BLaER1 (cell line): ENCODE measurements around the gene ELAC2.

Experiments used
- H3K27ac ChIP-seq: shearing (Covaris generic); formaldehyde crosslinking; 2 replicates; pipeline ENCODE4 v1.8.1; 2022
- H3K27me3 ChIP-seq: shearing (Covaris generic); formaldehyde crosslinking; 2 replicates; pipeline ENCODE4 v1.8.1; 2022
- H3K36me3 ChIP-seq: shearing (Covaris generic); formaldehyde crosslinking; 2 replicates; pipeline ENCODE4 v1.8.1; 2022
- H3K4me1 ChIP-seq: shearing (Covaris generic); formaldehyde crosslinking; 2 replicates; pipeline ENCODE4 v1.8.1; 2022
- H3K4me2 ChIP-seq: shearing (Covaris generic); formaldehyde crosslinking; 2 replicates; pipeline ENCODE4 v1.8.1; 2022
- H3K4me3 ChIP-seq: shearing (Covaris generic); formaldehyde crosslinking; 2 replicates; pipeline ENCODE4 v1.8.1; 2022
- H3K9ac ChIP-seq: shearing (Covaris generic); formaldehyde crosslinking; 2 replicates; pipeline ENCODE4 v1.8.1; 2022
- H3K9me3 ChIP-seq: shearing (Covaris generic); formaldehyde crosslinking; 2 replicates; pipeline ENCODE4 v1.8.1; 2022
- H4K20me1 ChIP-seq: shearing (Covaris generic); formaldehyde crosslinking; 2 replicates; pipeline ENCODE4 v1.8.1; 2022
- Cebpa-rat ChIP-seq: shearing (Covaris generic); IDR thresholded peaks from 2 replicates; pipeline ENCODE4 v1.8.1; 2022

ELAC2 gene

GRCh38 chr17:13002761-13003453 lies 14.9 kb downstream of the ELAC2 start:
- no peaks in the 10 kb centered on the region for H3K27me3 ChIP-seq
- no peak for TF ChIP-seq Cebpa-rat

GRCh38 chr17:13001991-13002615 lies 15.7 kb downstream of the ELAC2 start:
- H3K27me3 ChIP-seq = no peaks in the 10 kb centered on the region
- no peaks in the 10 kb centered on the region for H3K9me3 ChIP-seq
- no peak overlapping the region for H3K9ac ChIP-seq
- no peak overlapping the region for H3K4me3 ChIP-seq
- H3K4me1 ChIP-seq = no peaks in the 10 kb centered on the region
- peak overlapping the region; percentile 1; the same call in 1 of the 2 replicates for H3K27ac ChIP-seq
- peaks cover 98% of the 10 kb centered on the region for H3K36me3 ChIP-seq
- no peak for TF ChIP-seq Cebpa-rat
- peaks cover 48% of the 10 kb centered on the region for H4K20me1 ChIP-seq
- H3K4me2 ChIP-seq = no peak overlapping the region

More at GRCh38 chr17:13002761-13003453, 14.9 kb downstream of the ELAC2 start:
- peaks cover 97% of the 10 kb centered on the region for H3K36me3 ChIP-seq
- no peak overlapping the region for H3K4me2 ChIP-seq
- H3K4me3 ChIP-seq = no peak overlapping the region
- peaks cover 48% of the 10 kb centered on the region for H4K20me1 ChIP-seq
- H3K9ac ChIP-seq = no peak overlapping the region
- H3K4me1 ChIP-seq = no peaks in the 10 kb centered on the region
- H3K9me3 ChIP-seq = no peaks in the 10 kb centered on the region
- peak overlapping the region; percentile 1; the same call in 1 of the 2 replicates for H3K27ac ChIP-seq

- H3K9me3 ChIP-seq = no peaks in the 10 kb centered on the region
- no peak overlapping the region for H3K4me2 ChIP-seq
- TF ChIP-seq Cebpa-rat = no peak
- peaks cover 57% of the 10 kb centered on the region for H4K20me1 ChIP-seq
- no peak overlapping the region for H3K9ac ChIP-seq
- no peak overlapping the region for H3K27ac ChIP-seq
- H3K27me3 ChIP-seq = no peaks in the 10 kb centered on the region; the same call in 1 of the 2 replicates
- H3K4me1 ChIP-seq = 0 out of 2 replicates have a peak, but pooled peaks cover under 1% of the 10 kb centered on the region
- H3K4me3 ChIP-seq = no peak overlapping the region
- peaks cover 100% of the 10 kb centered on the region for H3K36me3 ChIP-seq
Measured at GRCh38 chr17:13000561-13000960, 17.3 kb downstream of the ELAC2 start.

- no peak for TF ChIP-seq Cebpa-rat
- Histone ChIP-seq H3K27ac (no peak overlapping the region), H3K9ac (no peak overlapping the region), H3K9me3 (no peaks in the 10 kb centered on the region), H3K36me3 (peaks cover 100% of the 10 kb centered on the region), H3K4me3 (no peak overlapping the region), H3K4me2 (no peak overlapping the region), H3K27me3 (no peaks in the 10 kb centered on the region; the same call in 1 of the 2 replicates), H4K20me1 (peaks cover 50% of the 10 kb centered on the region), H3K4me1 (peaks cover 17% of the 10 kb centered on the region)
Measured at GRCh38 chr17:12998874-12999273, 19.0 kb downstream of the ELAC2 start.

- Histone ChIP-seq H3K27me3 (no peaks in the 10 kb centered on the region; the same call in 1 of the 2 replicates), H3K4me1 (peaks cover 22% of the 10 kb centered on the region), H3K4me3 (no peak overlapping the region), H3K4me2 (no peak overlapping the region), H3K9me3 (no peaks in the 10 kb centered on the region), H4K20me1 (peaks cover 48% of the 10 kb centered on the region), H3K27ac (no peak overlapping the region), H3K36me3 (peaks cover 100% of the 10 kb centered on the region), H3K9ac (no peak overlapping the region)
- TF ChIP-seq Cebpa-rat = no peak
Measured at GRCh38 chr17:12998461-12998860, 19.4 kb downstream of the ELAC2 start.

- H3K4me1 ChIP-seq = peaks cover 35% of the 10 kb centered on the region
- H3K27me3 ChIP-seq = no peaks in the 10 kb centered on the region; the same call in 1 of the 2 replicates
- H4K20me1 ChIP-seq = peaks cover 42% of the 10 kb centered on the region
- H3K4me3 ChIP-seq = no peak overlapping the region
- H3K4me2 ChIP-seq = no peak overlapping the region
- H3K9ac ChIP-seq = no peak overlapping the region
- peaks cover 100% of the 10 kb centered on the region for H3K36me3 ChIP-seq
- no peak overlapping the region for H3K27ac ChIP-seq
- TF ChIP-seq Cebpa-rat = no peak
- H3K9me3 ChIP-seq = no peaks in the 10 kb centered on the region
Measured at GRCh38 chr17:12996941-12997340, 20.9 kb downstream of the ELAC2 start.

GRCh38 chr17:12996357-12996756 lies 21.5 kb downstream of the ELAC2 start:
- H3K4me3 ChIP-seq = no peak overlapping the region
- H3K36me3 ChIP-seq = peaks cover 100% of the 10 kb centered on the region
- no peak overlapping the region for H3K9ac ChIP-seq
- no peaks in the 10 kb centered on the region; the same call in 1 of the 2 replicates for H3K27me3 ChIP-seq
- H3K27ac ChIP-seq = no peak overlapping the region
- peaks cover 42% of the 10 kb centered on the region for H4K20me1 ChIP-seq
- no peak overlapping the region for H3K4me2 ChIP-seq
- peaks cover 41% of the 10 kb centered on the region for H3K4me1 ChIP-seq
- TF ChIP-seq Cebpa-rat = no peak
- H3K9me3 ChIP-seq = no peaks in the 10 kb centered on the region

- H3K9ac ChIP-seq = no peak overlapping the region
- no peaks in the 10 kb centered on the region; the same call in 1 of the 2 replicates for H3K27me3 ChIP-seq
- peaks cover 42% of the 10 kb centered on the region for H4K20me1 ChIP-seq
- H3K4me1 ChIP-seq = peaks cover 45% of the 10 kb centered on the region
- no peak overlapping the region for H3K4me3 ChIP-seq
- H3K4me2 ChIP-seq = no peak overlapping the region
- no peak overlapping the region for H3K27ac ChIP-seq
- peaks cover 100% of the 10 kb centered on the region for H3K36me3 ChIP-seq
- no peaks in the 10 kb centered on the region for H3K9me3 ChIP-seq
- TF ChIP-seq Cebpa-rat = no peak
Measured at GRCh38 chr17:12995896-12996295, 21.9 kb downstream of the ELAC2 start.

- Histone ChIP-seq H4K20me1 (peaks cover 42% of the 10 kb centered on the region), H3K4me3 (no peak overlapping the region), H3K36me3 (peaks cover 100% of the 10 kb centered on the region), H3K9ac (no peak overlapping the region), H3K4me2 (peak overlapping the region; percentile 59), H3K27me3 (no peaks in the 10 kb centered on the region; the same call in 1 of the 2 replicates), H3K27ac (no peak overlapping the region), H3K4me1 (peaks cover 51% of the 10 kb centered on the region), H3K9me3 (no peaks in the 10 kb centered on the region)
- TF ChIP-seq Cebpa-rat = no peak
Measured at GRCh38 chr17:12995106-12995895, 22.5 kb downstream of the ELAC2 start.
